Esophagus muscularis mucosa (tissue), 3 donors: ENCODE measurements around the gene RNFT2.
"Not testable (repeated sequence)": the region's sequence is repeated elsewhere in the genome, so short reads cannot be mapped to it uniquely, and the experiment has no call there.

Source experiments
- CTCF ChIP-seq, 3 experiments: fragments of 200-600 bp in 2 of 3; fragments of 450-650 bp in 1 of 3; sonication (generic) in 2 of 3; IDR thresholded peaks; one replicate each; pipeline ENCODE4 v1.5.1; 2017 to 2019; ENCODE audit warnings: antibody characterized with exemption in 3 of 3, mild to moderate bottlenecking in 2 of 3, moderate library complexity in 1 of 3
- POLR2A ChIP-seq: fragments of 450-650 bp; IDR thresholded peaks from one replicate; pipeline ENCODE4 v1.6.1; 2017; ENCODE audit warnings: antibody characterized with exemption, moderate library complexity, mild to moderate bottlenecking, low read depth
- POLR2AphosphoS5 ChIP-seq, 2 donors: sonication (generic); formaldehyde crosslinking; IDR thresholded peaks; one replicate each; pipeline ENCODE4 v1.6.1; 2017; ENCODE audit warnings: antibody characterized with exemption in 2 of 2

- not testable (repeated sequence) for TF ChIP-seq CTCF (IDR thresholded peaks at IDR 0.05); POLR2A; POLR2AphosphoS5 (IDR thresholded peaks at IDR 0.05)
Measured at GRCh38 chr12:116754097-116754496, 16.0 kb downstream of the RNFT2 start.
